ENCODE data around the gene KRTAP10-7.
"Not testable (repeated sequence)": the region's sequence is repeated elsewhere in the genome, so short reads cannot be mapped to it uniquely, and the experiment has no call there.

Gene KRTAP10-7

GRCh38 chr21:44590897-44591800 lies 9.2 kb upstream of the KRTAP10-7 start:
- not testable (repeated sequence) for DNase-seq

- not testable (repeated sequence) for DNase-seq
Measured at GRCh38 chr21:44591801-44592130, 8.6 kb upstream of the KRTAP10-7 start.

- DNase-seq, result no peak
Measured at GRCh38 chr21:44592446-44593311, 7.7 kb upstream of the KRTAP10-7 start, which contains the start of gene KRTAP10-6. TSS of gene KRTAP10-6 (minus strand) at chr21:44592505. CDS start at chr21:44592484, 21 bp downstream.

- DNase-seq, result no peak
Measured at GRCh38 chr21:44593598-44594405, 6.6 kb upstream of the KRTAP10-7 start.

GRCh38 chr21:44594406-44594916 lies 5.9 kb upstream of the KRTAP10-7 start:
- DNase-seq, result no peak

GRCh38 chr21:44595524-44595923 lies 4.9 kb upstream of the KRTAP10-7 start:
- DNase-seq, result no peak

- DNase-seq, result no peak
Measured at GRCh38 chr21:44596068-44596725, 4.2 kb upstream of the KRTAP10-7 start.

GRCh38 chr21:44598061-44598460 lies 2.3 kb upstream of the KRTAP10-7 start:
- no peak for DNase-seq

- DNase-seq, result no peak
Measured at GRCh38 chr21:44599264-44600029, 950 bp upstream of the KRTAP10-7 start.

GRCh38 chr21:44601091-44601490 lies 694 bp downstream of the KRTAP10-7 start:
- DNase-seq, result not testable (repeated sequence)

- DNase-seq, result no peak
Measured at GRCh38 chr21:44601596-44602462, 1.4 kb downstream of the KRTAP10-7 start.

GRCh38 chr21:44602463-44602850 lies 2.1 kb downstream of the KRTAP10-7 start:
- DNase-seq, result no peak

- no peak for DNase-seq
Measured at GRCh38 chr21:44603109-44603875, 2.9 kb downstream of the KRTAP10-7 start.

- DNase-seq, result no peak
Measured at GRCh38 chr21:44603911-44604310, 3.5 kb downstream of the KRTAP10-7 start.

GRCh38 chr21:44606495-44606894 lies 6.1 kb downstream of the KRTAP10-7 start:
- no peak for DNase-seq

- no peak for DNase-seq
Measured at GRCh38 chr21:44609193-44609592, 8.8 kb downstream of the KRTAP10-7 start.

- not testable (repeated sequence) for DNase-seq
Measured at GRCh38 chr21:44610157-44610843, 9.9 kb downstream of the KRTAP10-7 start.

- DNase-seq, result no peak
Measured at GRCh38 chr21:44611551-44611950, 11.2 kb downstream of the KRTAP10-7 start.

- DNase-seq, result no peak
Measured at GRCh38 chr21:44612029-44612486, 11.7 kb downstream of the KRTAP10-7 start, which contains the start of gene KRTAP10-8. TSS of gene KRTAP10-8 (plus strand) at chr21:44612079. CDS start at chr21:44612101, 22 bp downstream.

Data from T-helper 9 cell (primary cell).